Measurements from ENCODE around the gene SLC5A7.

SLC5A7 gene
- 0 to 2.9 (median 0) reads per million in 17 experiments for total RNA-seq

GRCh38 chr2:107986278-107987217, at the start of gene SLC5A7:
SLC5A7 (plus strand) TSS chr2:107986524; CDS start chr2:107988156, 1,632 bp downstream.
- DNase-seq = no peak

- DNase-seq = no peak
Measured at GRCh38 chr2:107961395-107961794, 24.9 kb upstream of the SLC5A7 start.

- DNase-seq = no peak
Measured at GRCh38 chr2:107964185-107964584, 22.1 kb upstream of the SLC5A7 start.

- no peak for DNase-seq
Measured at GRCh38 chr2:107984707-107985106, 1.6 kb upstream of the SLC5A7 start.

GRCh38 chr2:107988108-107988507, 1.8 kb downstream of the SLC5A7 start:
- DNase-seq = no peak

GRCh38 chr2:107989445-107989844, 3.1 kb downstream of the SLC5A7 start:
- DNase-seq = no peak

- DNase-seq = no peak
Measured at GRCh38 chr2:107990718-107991117, 4.4 kb downstream of the SLC5A7 start.

- DNase-seq = no peak
Measured at GRCh38 chr2:107992069-107992468, 5.7 kb downstream of the SLC5A7 start.

GRCh38 chr2:107999158-107999557, 12.8 kb downstream of the SLC5A7 start:
- no peak for DNase-seq

GRCh38 chr2:108010912-108011591, 24.7 kb downstream of the SLC5A7 start:
- no peak for DNase-seq

- DNase-seq = no peak
Measured at GRCh38 chr2:108013305-108013704, 27.0 kb downstream of the SLC5A7 start.

GRCh38 chr2:108022628-108023027, 36.3 kb downstream of the SLC5A7 start:
- DNase-seq = no peak

GRCh38 chr2:108023776-108024175, 37.5 kb downstream of the SLC5A7 start:
- DNase-seq = no peak

- no peak for DNase-seq
Measured at GRCh38 chr2:108026092-108026794, 39.9 kb downstream of the SLC5A7 start.

- DNase-seq = no peak
Measured at GRCh38 chr2:108029496-108029895, 43.2 kb downstream of the SLC5A7 start.

- DNase-seq = no peak
Measured at GRCh38 chr2:108029912-108030311, 43.6 kb downstream of the SLC5A7 start.

GRCh38 chr2:108031471-108031941, 45.2 kb downstream of the SLC5A7 start:
- no peak for DNase-seq

- DNase-seq = no peak
Measured at GRCh38 chr2:108034843-108035242, 48.5 kb downstream of the SLC5A7 start.

- DNase-seq = no peak
Measured at GRCh38 chr2:108048752-108049151, 62.4 kb downstream of the SLC5A7 start.

- DNase-seq = no peak
Measured at GRCh38 chr2:108058576-108059137, 72.3 kb downstream of the SLC5A7 start.

GRCh38 chr2:108061439-108062042, 75.2 kb downstream of the SLC5A7 start:
- no peak for DNase-seq
